Occipital lobe (tissue), 2 donors: ENCODE results near the gene PSAP. TPM values are rescaled to one million over a fixed set of nuclear protein-coding genes. Genes with fewer than 3 reads are reported as not detected.
"Not testable (repeated sequence)": the region's sequence is repeated elsewhere in the genome, so short reads cannot be mapped to it uniquely, and the experiment has no call there.

Source experiments
- DNase-seq: peaks from one replicate; lab custom pipeline; 2025; lab: John Stamatoyannopoulos, UW
- total RNA-seq: library from RNA; depleted of rRNA; stranded (reverse); fragments of >200 nt; gene quantifications from one replicate; pipeline ENCODE4 v1.2.3, GENCODE V29; 2014

Gene PSAP
- 385 TPM for total RNA-seq

DNA sequence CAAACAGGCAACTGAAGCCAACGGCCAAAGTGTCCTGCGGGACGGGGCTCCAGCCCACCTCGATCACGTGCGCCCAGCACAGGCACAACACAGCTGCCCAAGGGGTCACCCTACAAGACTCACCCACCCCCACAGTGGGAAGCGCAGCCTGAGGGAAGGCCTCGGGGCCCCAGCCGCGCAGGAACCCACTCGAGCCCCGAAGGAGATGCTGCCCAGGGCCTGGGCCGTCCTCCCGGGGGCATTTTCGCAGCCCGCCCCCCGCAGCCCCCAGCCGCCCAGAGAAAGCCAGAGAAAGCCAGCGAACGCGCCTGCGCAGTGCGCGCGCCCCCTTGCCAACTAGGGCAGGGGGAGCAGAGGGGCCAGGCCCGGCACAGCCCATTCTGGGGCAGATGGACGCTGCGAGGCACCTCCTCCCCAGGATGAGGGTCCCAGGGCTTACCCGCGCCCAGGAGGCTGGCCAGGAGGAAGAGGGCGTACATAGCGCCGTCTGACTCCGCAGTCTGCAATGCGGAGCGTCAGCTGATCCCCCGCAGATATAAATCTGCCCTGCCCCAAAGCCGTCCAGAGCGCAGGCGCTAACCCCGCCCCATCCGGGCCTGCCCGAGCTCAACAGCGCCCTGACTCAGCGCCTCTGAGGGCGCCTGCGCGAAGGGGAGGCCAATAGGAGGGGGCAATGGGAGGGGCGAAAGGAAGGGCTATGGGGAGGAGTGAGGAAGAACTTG is at the start of gene PSAP:
PSAP (minus strand) TSS at position 509 of the 722 bp plus-strand sequence; CDS start at position 479, 30 bp downstream.
- peak; percentile 96 for DNase-seq

GRCh38 chr10:71900441-71901180 is 49.6 kb upstream of the PSAP start:
- no peak for DNase-seq

GRCh38 chr10:71899665-71900412 is 48.8 kb upstream of the PSAP start:
- no peak for DNase-seq

DNA sequence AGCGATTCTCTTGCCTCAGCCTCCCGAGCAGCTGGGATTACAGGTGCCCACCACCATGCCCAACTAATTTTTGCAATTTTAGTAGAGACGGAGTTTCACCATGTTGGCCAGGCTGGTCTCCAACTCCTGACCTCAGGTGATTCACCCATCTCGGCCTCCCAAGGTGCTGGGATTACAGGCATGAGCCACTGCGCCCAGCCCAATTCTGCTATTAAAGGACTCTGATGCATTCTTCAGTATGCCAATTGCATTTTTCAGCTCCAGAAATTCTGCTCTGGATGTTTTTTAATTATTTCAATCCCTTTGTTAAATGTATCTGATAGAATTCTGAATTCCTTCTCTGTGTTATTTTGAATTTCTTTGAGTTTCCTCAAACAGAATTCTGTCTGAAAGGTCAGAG is 47.3 kb upstream of the PSAP start:
- not testable (repeated sequence) for DNase-seq

DNA sequence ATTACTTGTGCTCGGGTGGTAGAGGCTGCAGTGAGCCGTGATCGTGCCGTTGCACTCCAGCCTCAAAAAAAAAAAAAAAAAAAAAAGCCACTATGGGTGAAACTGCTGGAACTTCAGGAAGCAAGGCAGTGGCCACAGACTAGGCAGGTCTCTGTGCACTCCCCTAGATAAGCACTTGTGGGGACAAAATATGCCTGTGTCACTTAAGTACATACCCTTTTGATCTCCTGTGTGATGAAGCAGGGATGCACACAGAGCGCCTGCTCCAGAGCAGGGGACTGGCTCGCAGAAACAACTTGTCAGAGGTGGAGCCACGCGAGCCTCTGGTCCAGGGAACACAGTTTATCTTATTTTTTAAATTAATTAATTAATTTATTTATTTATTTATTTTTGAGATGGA is 42.9 kb upstream of the PSAP start:
- no peak for DNase-seq

- DNase-seq, result no peak
Measured at GRCh38 chr10:71893258-71893815, 42.3 kb upstream of the PSAP start.

GRCh38 chr10:71891437-71891836 is 40.4 kb upstream of the PSAP start:
- DNase-seq, result no peak

- no peak for DNase-seq
Measured at GRCh38 chr10:71889388-71889987, 38.4 kb upstream of the PSAP start.

DNA sequence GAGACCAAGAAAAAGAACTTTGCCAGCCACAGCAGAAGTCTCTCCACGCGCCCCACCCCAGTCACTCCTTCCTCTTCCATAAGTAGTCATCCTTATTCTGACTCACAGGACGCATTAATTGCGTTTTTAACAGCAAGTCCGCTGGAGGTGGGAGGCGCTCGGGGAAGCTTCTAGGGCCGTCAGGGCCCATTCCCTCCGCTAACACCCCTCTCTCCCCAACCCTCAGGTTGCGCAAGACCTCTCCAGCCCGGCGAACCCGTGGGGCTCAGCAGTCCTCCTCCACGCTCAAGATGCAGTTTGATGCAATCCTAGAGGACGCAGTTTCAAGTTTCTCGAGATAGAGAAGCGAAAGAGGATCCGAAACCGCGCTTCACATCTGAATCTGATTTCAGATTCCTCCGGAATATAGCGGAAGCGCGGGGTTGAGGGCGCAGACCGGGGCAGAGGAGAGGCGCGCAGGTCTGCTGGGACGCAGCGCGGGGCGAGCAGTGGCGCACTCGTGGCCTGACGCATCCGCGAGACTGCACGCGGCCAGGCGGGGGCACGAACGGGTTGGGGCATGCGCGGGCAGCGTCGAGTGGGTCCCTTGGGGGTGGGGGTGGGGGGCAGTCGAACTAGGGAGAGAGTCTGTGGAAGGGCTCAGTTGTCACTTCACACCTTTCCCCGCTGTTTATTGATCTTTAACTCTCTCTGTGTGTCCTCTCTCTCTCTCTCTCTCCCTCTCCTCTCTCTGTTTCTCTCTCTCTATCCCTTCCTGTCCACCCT is 37.8 kb upstream of the PSAP start:
- DNase-seq, result peak; percentile 48

GRCh38 chr10:71888248-71888622 is 37.2 kb upstream of the PSAP start:
- no peak for DNase-seq

DNA sequence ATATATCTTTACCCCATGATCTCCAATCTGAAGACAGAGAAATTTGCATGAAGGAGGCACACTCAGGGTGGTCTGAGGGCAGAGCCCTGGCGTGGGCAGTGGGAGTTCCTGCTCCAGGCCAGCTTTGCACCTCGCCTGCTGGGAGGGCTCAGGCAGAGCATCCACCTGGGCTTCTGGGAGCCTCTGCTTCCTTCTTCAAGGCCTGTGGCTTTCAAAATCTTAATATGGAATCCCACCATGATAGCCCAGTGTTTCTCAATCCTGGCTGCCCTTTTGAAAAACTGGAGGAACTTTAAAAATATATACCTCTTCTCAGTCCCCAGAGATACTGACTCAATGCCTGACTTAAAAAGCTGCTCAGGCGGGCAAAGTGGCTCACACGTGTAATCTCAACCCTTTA is 36.7 kb upstream of the PSAP start:
- no peak for DNase-seq

DNA sequence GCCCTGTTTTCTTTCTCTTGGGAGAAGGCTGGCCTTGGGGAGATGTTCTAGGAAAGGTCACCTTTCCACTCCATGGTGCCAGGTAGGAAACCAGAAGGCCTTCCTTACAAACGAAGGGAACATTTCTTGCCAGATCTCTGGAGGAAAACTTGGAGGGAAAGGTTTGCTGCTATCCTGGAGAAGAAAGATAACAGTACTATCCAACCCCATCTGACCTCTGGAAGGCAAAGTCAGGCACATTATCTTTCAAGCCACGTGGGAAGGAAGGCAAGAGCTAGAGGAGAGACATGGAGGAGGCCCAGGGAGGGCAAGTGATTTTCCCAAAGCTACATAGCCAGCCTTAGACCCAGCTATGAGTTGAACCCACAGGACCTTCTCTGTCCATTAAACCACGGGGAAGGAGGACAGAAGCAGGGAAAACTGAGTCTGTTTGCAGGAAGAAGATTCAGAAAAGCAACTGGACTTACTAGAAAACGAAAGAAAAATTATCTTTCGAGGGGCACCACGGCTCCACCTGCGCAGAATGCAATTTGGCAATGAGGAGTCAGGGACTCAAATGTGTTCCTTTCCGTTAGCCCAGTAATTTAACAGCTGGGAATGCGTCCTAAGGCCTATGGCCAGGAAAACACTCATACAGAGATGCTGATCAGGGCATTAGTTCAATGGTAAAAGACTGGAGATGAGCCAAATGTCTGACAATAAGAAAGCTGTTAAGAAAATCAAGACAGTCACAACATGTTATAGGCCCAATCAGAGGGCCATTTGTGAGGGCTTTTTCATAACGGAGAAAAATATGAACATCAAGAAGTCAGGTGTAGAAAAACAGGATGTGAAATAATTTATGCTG is 32.0 kb upstream of the PSAP start:
- DNase-seq, result no peak

GRCh38 chr10:71881647-71882355 is 30.8 kb upstream of the PSAP start:
- DNase-seq, result no peak

- DNase-seq, result not testable (repeated sequence)
Measured at GRCh38 chr10:71881307-71881624, 30.2 kb upstream of the PSAP start.

DNA sequence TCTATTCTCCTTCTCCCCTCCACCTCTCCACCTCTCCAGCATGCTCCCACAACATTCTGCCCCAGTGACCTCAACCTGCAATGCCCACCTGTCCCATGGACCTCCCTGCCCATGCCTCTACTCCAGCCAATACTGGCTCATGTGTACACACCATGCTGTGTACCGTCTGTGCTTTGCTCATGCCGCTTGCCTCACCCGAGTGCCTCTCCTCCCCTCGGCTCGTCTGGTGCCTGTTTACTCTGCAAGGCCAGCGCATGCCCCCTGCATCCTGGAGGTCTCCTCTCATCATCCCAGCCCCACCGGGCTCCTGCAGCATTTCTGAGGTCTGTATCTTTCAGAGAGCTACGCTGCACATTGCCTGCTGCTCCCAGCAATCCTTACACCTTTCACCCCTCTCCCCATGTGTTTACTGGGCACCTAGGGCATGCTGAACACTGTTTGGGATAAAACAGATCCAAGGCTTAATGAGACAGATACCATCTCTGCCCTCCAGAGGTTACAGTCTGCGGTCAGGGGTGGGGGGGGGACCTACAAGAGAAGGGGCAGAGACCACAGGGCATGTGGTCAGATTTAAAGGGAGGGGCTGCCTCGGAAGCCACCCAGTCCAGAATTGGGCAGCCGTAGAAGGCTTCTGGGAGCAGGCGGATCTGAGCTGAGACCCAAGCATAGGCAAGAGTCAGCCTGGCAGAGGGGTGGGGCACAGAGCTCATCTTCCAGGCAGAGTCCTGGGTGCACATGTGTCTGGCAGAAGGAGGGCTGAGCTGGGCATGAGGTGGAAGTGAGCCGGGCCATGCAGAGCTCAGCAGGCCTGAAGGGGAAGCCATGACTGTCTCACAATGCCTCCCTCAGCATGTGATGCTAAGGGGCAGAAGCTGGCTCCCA is 29.6 kb upstream of the PSAP start:
- DNase-seq, result no peak

DNA sequence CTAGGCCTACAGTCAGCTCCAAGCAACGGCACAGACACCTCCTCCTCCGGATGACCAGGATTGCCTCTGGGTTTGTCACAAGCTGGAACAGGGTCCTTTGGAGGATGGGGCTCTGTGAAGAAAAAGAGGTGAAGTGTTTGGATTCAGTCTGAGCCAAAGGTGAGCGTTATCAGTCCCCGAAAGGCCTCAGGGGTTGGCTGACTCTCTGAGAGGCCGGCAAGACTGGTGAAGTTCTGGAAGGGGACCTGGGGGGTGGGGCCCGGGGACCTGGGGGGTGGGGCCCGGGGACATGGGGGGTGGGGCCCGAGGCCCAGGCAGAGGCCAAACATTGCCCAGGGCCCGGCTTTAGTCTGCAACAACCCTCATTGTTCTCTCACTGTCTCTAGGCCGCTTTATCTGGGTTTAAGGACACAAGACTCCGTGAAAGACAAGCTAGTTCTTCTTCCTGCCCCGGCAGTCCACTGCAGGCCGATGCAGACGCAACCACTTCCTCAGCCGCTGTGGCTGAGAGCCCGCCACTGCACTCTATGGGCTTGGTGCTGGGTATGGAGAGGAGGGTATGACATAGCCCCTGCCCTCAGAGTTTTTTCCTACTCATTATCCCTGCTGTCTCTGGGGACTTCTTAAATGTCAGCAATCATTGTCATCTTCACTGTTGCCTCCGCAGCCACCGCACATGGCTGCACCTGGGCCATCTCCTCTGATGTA is 27.4 kb upstream of the PSAP start:
- DNase-seq, result no peak

DNA sequence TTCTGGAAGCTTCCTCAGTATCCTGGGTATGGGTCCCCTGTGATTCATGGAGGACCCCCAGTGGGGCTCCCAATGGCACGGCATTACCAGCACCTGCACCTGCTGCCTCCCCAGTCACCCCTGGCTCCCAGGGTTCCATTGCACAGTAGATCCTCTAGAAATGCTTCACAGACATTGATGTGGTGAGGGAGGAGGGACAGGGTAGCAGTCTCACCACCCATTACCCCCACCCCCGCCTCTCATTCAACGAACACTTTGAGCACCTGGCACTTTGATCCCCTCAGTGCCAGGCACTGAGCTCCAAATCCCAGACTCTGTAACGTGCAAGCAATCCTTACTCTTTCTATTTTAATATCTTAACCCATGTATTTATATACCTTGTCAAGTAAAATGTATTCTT is 26.8 kb upstream of the PSAP start:
- no peak for DNase-seq
